ENCODE measurements around the gene SCGN.
"Not testable (repeated sequence)": the region's sequence is repeated elsewhere in the genome, so short reads cannot be mapped to it uniquely, and the experiment has no call there.

Gene SCGN

DNA sequence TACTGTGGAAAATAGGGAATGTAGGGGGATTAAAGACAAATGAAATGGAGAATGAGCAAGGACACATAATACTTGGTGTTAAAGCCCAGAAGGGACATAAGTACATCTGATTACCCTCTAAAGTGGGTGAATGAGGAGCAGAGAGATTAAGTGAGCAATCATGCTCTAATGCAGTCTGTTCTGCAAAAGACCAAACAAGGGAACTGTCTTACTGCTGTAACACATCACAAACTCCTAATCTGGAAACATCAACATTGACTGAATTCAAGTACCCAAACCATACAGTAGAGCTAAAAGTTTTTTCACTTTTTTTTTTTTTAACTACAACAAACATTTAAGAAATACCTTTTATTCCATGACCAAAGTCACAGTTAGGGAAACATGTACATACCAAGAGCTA is 83.2 kb downstream of the SCGN start:
- no peak overlapping the region for H3K4me3 ChIP-seq
- H3K9me3 ChIP-seq, result no peaks in the 10 kb centered on the region; the same call in 1 of the 2 replicates
- no peak for DNase-seq (ENCODE audit: low spot score in 2 of 2)
- no peaks in the 10 kb centered on the region for H3K27me3 ChIP-seq (ENCODE audit: low read depth)
- H3K4me1 ChIP-seq, result no peaks in the 10 kb centered on the region
- H3K36me3 ChIP-seq (replicated peaks), result no peaks in the 10 kb centered on the region
- in situ Hi-C loops (cut with MboI; ENCODE audit: low sequenced_read_pairs), result no loop called here

DNA sequence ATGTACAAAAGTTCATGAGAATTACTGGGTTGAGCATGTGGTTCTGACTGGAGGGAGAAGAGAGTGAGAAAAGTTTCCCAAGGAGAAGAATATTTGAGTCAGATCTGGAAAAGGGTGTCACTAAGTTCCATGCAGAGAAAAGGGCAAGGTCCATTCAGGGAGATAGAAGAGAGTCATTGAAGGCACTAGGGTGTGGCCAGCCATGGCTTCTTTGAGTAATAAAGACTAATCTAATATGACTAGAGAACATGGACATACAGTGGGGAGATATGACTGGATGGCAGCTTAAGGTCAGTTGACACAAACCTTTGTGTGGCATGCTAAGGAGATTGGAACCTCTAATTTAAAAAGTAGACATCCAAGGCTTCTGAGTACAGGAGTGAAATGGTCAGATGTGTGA is 91.9 kb downstream of the SCGN start:
- H3K36me3 ChIP-seq (replicated peaks), result no peaks in the 10 kb centered on the region
- in situ Hi-C loops (cut with MboI; ENCODE audit: low sequenced_read_pairs), result no loop called here
- no peaks in the 10 kb centered on the region for H3K4me1 ChIP-seq
- H3K4me3 ChIP-seq, result no peak overlapping the region
- no peaks in the 10 kb centered on the region for H3K9me3 ChIP-seq
- DNase-seq (ENCODE audit: low spot score in 2 of 2), result no peak
- H3K27me3 ChIP-seq (ENCODE audit: low read depth), result peaks cover 2% of the 10 kb centered on the region; the same call in 1 of the 2 replicates

DNA sequence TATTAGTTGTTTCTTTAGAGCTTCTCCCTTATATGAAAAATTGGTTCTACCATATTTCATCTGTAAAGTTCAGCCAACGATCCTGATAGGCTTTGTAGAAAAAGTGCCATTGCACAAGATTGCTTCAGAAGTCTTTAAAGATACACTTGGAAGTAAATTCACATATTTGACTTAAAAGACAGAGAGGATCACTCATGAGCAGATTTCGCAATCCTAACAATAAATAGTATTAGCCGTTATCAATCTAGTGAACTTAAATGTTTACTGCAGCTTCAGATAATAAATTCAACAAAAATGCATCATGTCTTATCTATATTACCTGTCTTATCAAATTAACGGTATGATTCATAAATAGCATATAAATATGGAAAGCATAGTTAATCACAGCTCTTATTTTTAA is 93.8 kb downstream of the SCGN start:
- H3K9me3 ChIP-seq, result no peaks in the 10 kb centered on the region
- no peak overlapping the region for H3K4me3 ChIP-seq
- peaks cover 2% of the 10 kb centered on the region; the same call in 1 of the 2 replicates for H3K27me3 ChIP-seq (ENCODE audit: low read depth)
- H3K36me3 ChIP-seq (replicated peaks), result no peaks in the 10 kb centered on the region
- no peaks in the 10 kb centered on the region for H3K4me1 ChIP-seq
- in situ Hi-C loops (cut with MboI; ENCODE audit: low sequenced_read_pairs), result no loop called here
- no peak for DNase-seq (ENCODE audit: low spot score in 2 of 2)

DNA sequence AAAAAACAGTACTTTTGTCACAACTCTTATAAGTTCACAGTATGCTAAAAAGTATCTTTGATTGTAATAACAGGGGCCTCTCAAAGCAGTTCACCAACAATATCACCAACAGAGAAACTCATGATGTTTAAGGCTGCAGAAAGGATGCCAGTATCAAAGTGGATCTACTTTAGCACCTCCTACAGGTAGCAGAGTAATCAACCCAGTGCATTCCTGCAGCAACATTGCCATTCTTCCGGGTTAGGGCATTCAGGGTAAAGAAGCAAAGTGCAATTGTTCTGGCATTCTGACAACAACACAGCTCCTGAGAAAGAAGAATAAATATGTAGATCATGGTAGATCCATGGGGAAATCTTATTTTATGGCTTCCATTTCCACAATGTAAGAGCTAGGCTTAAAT is 95.0 kb downstream of the SCGN start:
- no peak for DNase-seq (ENCODE audit: low spot score in 2 of 2)
- Histone ChIP-seq H3K36me3 (replicated peaks) (no peaks in the 10 kb centered on the region), H3K4me1 (no peaks in the 10 kb centered on the region), H3K4me3 (no peak overlapping the region), H3K9me3 (no peaks in the 10 kb centered on the region), H3K27me3 (ENCODE audit: low read depth) (peaks cover 2% of the 10 kb centered on the region; the same call in 1 of the 2 replicates)
- in situ Hi-C loops (cut with MboI; ENCODE audit: low sequenced_read_pairs), result no loop called here

DNA sequence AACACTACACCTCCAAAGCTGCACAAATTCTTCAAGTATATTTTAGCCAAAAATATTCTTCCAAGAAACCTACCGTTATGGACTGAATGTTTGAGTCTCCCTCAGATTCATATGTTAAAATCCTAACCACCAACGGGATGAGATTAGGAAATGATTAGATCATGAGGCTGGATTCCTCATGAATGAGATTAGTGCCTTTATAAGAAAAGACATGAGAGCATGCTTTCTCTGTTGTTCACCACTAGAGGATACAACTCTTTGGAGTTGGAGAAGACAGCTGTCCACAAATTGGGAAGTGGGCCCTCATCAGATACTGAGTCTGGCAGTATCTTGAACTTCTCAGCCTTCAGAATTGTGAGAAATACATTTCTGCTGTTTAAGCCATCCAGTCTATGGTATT is 95.5 kb downstream of the SCGN start:
- DNase-seq (ENCODE audit: low spot score in 2 of 2), result no peak
- Histone ChIP-seq H3K36me3 (replicated peaks) (no peaks in the 10 kb centered on the region), H3K4me3 (no peak overlapping the region), H3K9me3 (no peaks in the 10 kb centered on the region), H3K4me1 (no peaks in the 10 kb centered on the region), H3K27me3 (ENCODE audit: low read depth) (peaks cover 2% of the 10 kb centered on the region; the same call in 1 of the 2 replicates)
- in situ Hi-C loops (cut with MboI; ENCODE audit: low sequenced_read_pairs), result no loop called here

DNA sequence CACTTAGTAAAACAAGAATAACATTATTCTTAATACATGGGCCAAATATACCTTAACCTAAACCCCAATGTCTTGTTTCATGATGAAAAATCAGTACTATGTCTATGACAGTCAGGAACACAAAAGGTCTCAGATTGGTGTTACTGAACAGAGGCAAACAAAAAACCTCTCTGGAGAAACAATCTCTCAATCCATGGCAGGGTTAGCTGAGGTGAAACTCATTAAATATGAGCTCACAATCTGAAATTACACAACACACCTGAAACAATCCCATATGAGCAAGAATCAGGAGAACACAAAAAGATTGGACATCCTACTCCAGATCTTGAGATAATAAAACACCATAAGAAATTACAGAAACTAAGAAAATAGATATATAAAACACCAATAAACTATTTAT is 96.0 kb downstream of the SCGN start:
- no peak overlapping the region for H3K4me3 ChIP-seq
- DNase-seq (ENCODE audit: low spot score in 2 of 2), result no peak
- no peaks in the 10 kb centered on the region for H3K36me3 ChIP-seq (replicated peaks)
- H3K4me1 ChIP-seq, result no peaks in the 10 kb centered on the region
- peaks cover 2% of the 10 kb centered on the region; the same call in 1 of the 2 replicates for H3K27me3 ChIP-seq (ENCODE audit: low read depth)
- in situ Hi-C loops (cut with MboI; ENCODE audit: low sequenced_read_pairs), result no loop called here
- no peaks in the 10 kb centered on the region for H3K9me3 ChIP-seq

DNA sequence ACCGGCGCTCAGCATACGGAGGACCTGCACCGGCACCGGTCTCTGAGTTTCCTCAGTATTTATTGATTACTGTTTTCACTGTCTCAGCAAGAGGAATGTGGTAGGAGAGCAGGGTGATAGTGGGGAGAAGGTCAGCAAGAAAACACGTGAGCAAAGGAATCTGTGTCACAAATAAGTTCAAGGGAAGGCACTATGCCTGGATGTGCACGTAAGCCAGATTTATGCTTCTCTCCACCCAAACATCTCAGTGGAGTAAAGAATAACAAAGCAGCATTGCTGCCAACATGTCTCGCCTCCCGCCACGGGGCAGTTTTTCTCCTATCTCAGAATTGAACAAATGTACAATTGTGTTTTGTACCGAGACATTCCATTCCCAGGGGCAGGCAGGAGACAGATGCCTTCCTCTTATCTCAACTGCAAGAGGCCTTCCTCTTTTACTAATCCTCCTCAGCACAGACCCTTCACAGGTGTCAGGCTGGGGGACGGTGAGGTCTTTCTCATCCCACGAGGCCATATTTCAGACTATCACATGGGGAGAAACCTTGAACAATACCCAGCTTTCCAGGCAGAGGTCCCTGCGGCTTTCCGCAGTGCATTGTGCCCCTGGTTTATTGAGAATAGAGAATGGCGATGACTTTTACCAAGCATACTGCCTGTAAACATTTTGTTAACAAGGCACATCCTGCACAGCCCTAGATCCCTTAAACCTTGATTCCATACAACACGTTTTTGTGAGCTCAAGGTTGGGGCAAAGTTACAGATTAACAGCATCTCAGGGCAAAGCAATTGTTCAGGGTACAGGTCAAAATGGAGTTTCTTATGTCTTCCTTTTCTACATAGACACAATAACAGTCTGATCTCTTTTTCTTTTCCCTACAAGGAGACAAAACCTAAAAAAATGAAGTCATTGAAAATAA is 96.8 kb downstream of the SCGN start:
- H3K4me1 ChIP-seq; H3K9me3 ChIP-seq; in situ Hi-C loops (cut with MboI; ENCODE audit: low sequenced_read_pairs); H3K36me3 ChIP-seq (replicated peaks); H3K27me3 ChIP-seq (ENCODE audit: low read depth); DNase-seq (ENCODE audit: low spot score in 2 of 2); H3K4me3 ChIP-seq: not testable (repeated sequence)

DNA sequence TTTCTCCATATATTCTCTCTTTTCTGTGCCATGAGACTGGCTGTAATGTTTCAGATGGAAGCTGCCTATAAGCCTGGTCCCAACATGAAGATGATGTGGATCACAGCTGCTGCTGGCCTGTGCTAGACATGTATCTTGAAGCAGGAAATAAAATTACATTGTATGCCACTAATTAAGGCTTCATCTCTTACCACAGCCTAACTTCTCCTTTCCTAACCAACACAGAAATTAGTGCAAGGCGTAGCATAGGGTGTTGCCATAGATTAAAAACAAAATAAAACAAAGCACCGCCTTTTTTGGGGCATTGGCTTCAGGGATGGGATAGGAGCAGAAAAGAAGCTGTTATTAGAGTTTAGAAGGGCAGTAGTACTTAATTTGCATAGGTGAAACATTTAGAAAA is 97.8 kb downstream of the SCGN start:
- no peaks in the 10 kb centered on the region for H3K36me3 ChIP-seq (replicated peaks)
- H3K4me1 ChIP-seq, result no peaks in the 10 kb centered on the region
- DNase-seq (ENCODE audit: low spot score in 2 of 2), result no peak
- H3K27me3 ChIP-seq (ENCODE audit: low read depth), result peaks cover 2% of the 10 kb centered on the region; the same call in 1 of the 2 replicates
- in situ Hi-C loops (cut with MboI; ENCODE audit: low sequenced_read_pairs), result no loop called here
- H3K4me3 ChIP-seq, result no peak overlapping the region
- no peaks in the 10 kb centered on the region for H3K9me3 ChIP-seq

DNA sequence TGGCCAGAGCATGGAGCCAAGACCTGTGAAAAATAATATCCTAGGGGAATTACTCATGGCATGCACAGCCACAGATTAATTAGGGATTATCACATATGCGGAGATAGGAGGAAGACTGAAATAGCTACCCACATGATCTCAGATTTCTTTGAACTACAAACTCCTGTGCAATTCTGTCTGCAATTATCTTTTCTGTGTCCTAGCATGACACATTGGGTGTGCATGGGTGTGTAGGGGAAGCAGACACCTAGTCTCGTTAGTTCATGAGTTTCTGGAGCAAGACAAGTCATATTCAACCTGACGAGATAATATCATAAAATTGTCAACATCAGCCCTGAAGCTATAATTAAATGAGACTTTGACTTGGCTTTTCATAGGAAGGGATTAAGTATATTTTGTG is 98.9 kb downstream of the SCGN start:
- in situ Hi-C loops (cut with MboI; ENCODE audit: low sequenced_read_pairs), result no loop called here
- no peaks in the 10 kb centered on the region for H3K27me3 ChIP-seq (ENCODE audit: low read depth)
- no peak for DNase-seq (ENCODE audit: low spot score in 2 of 2)

More for the DNA sequence above, 98.9 kb downstream of the SCGN start:
- Histone ChIP-seq H3K9me3 (no peaks in the 10 kb centered on the region), H3K36me3 (replicated peaks) (no peaks in the 10 kb centered on the region), H3K4me3 (no peak overlapping the region), H3K4me1 (no peaks in the 10 kb centered on the region)

Measured in HAP-1 (cell line).